ENCODE measurements around the gene TENM3. TPM values are rescaled to one million over a fixed set of nuclear protein-coding genes. Genes with fewer than 3 reads are reported as not detected.

TENM3 gene
- total RNA-seq, 1 donor from 2014 or later = 124 TPM

GRCh38 chr4:182310962-182311361 is 67.8 kb downstream of the TENM3 start:
- peaks cover 3% of the 10 kb centered on the region for H3K9me3 Mint-ChIP-seq (ENCODE audit: unreplicated experiment)
- H3K4me1 Mint-ChIP-seq (ENCODE audit: low read depth, unreplicated experiment) = no peaks in the 10 kb centered on the region
- TF ChIP-seq CTCF (IDR thresholded peaks at IDR 0.05; ENCODE audit: partially characterized antibody, unreplicated experiment) = no peak
- H3K27ac Mint-ChIP-seq (ENCODE audit: unreplicated experiment) = no peak overlapping the region
- no peak overlapping the region for H3K4me3 Mint-ChIP-seq (ENCODE audit: unreplicated experiment)
- H3K36me3 Mint-ChIP-seq (ENCODE audit: unreplicated experiment) = peaks cover 10% of the 10 kb centered on the region
- H3K27me3 Mint-ChIP-seq (ENCODE audit: unreplicated experiment) = peaks cover 5% of the 10 kb centered on the region
- DNase-seq = no peak

- Mint-ChIP-seq H3K27me3 (ENCODE audit: unreplicated experiment) (peaks cover 5% of the 10 kb centered on the region), H3K4me3 (ENCODE audit: unreplicated experiment) (no peak overlapping the region), H3K9me3 (ENCODE audit: unreplicated experiment) (peaks cover 3% of the 10 kb centered on the region), H3K36me3 (ENCODE audit: unreplicated experiment) (peaks cover 10% of the 10 kb centered on the region), H3K4me1 (ENCODE audit: low read depth, unreplicated experiment) (no peaks in the 10 kb centered on the region), H3K27ac (ENCODE audit: unreplicated experiment) (no peak overlapping the region)
- TF ChIP-seq CTCF (IDR thresholded peaks at IDR 0.05; ENCODE audit: partially characterized antibody, unreplicated experiment) = no peak
- no peak for DNase-seq
Measured at GRCh38 chr4:182314537-182314936, 71.3 kb downstream of the TENM3 start.

GRCh38 chr4:182318256-182318655 is 75.1 kb downstream of the TENM3 start:
- peaks cover 5% of the 10 kb centered on the region for H3K27me3 Mint-ChIP-seq (ENCODE audit: unreplicated experiment)
- TF ChIP-seq CTCF (IDR thresholded peaks at IDR 0.05; ENCODE audit: partially characterized antibody, unreplicated experiment) = no peak
- no peak for DNase-seq
- no peak overlapping the region for H3K4me3 Mint-ChIP-seq (ENCODE audit: unreplicated experiment)
- no peaks in the 10 kb centered on the region for H3K4me1 Mint-ChIP-seq (ENCODE audit: low read depth, unreplicated experiment)
- peaks cover 10% of the 10 kb centered on the region for H3K36me3 Mint-ChIP-seq (ENCODE audit: unreplicated experiment)
- H3K27ac Mint-ChIP-seq (ENCODE audit: unreplicated experiment) = no peak overlapping the region
- peaks cover 3% of the 10 kb centered on the region for H3K9me3 Mint-ChIP-seq (ENCODE audit: unreplicated experiment)

- peaks cover 3% of the 10 kb centered on the region for H3K27me3 Mint-ChIP-seq (ENCODE audit: unreplicated experiment)
- H3K4me1 Mint-ChIP-seq (ENCODE audit: low read depth, unreplicated experiment) = no peaks in the 10 kb centered on the region
- no peak for TF ChIP-seq CTCF (IDR thresholded peaks at IDR 0.05; ENCODE audit: partially characterized antibody, unreplicated experiment)
- no peak for DNase-seq
- H3K4me3 Mint-ChIP-seq (ENCODE audit: unreplicated experiment) = no peak overlapping the region
- no peak overlapping the region for H3K27ac Mint-ChIP-seq (ENCODE audit: unreplicated experiment)
- H3K9me3 Mint-ChIP-seq (ENCODE audit: unreplicated experiment) = no peaks in the 10 kb centered on the region
- H3K36me3 Mint-ChIP-seq (ENCODE audit: unreplicated experiment) = peaks cover 5% of the 10 kb centered on the region
Measured at GRCh38 chr4:182320092-182320491, 76.9 kb downstream of the TENM3 start.

GRCh38 chr4:182320580-182320979 is 77.4 kb downstream of the TENM3 start:
- no peak overlapping the region for H3K4me3 Mint-ChIP-seq (ENCODE audit: unreplicated experiment)
- TF ChIP-seq CTCF (IDR thresholded peaks at IDR 0.05; ENCODE audit: partially characterized antibody, unreplicated experiment) = no peak
- no peaks in the 10 kb centered on the region for H3K4me1 Mint-ChIP-seq (ENCODE audit: low read depth, unreplicated experiment)
- H3K27ac Mint-ChIP-seq (ENCODE audit: unreplicated experiment) = no peak overlapping the region
- H3K9me3 Mint-ChIP-seq (ENCODE audit: unreplicated experiment) = no peaks in the 10 kb centered on the region
- DNase-seq = no peak
- H3K36me3 Mint-ChIP-seq (ENCODE audit: unreplicated experiment) = peaks cover 3% of the 10 kb centered on the region
- peaks cover under 1% of the 10 kb centered on the region for H3K27me3 Mint-ChIP-seq (ENCODE audit: unreplicated experiment)

Measured in glutamatergic neuron (in vitro differentiated cells).